KMS-11 (cell line): Measurements from ENCODE around the gene PIR.

Experiments used
- H2AFZ ChIP-seq: fragments of 200-600 bp; sonication (generic); 2 replicates; pipeline ENCODE4 v1.6.1; 2016; ENCODE audit warnings: antibody characterized with exemption, mixed run types, low read depth
- H3K27ac ChIP-seq: fragments of 200-600 bp; sonication (generic); 2 replicates; pipeline ENCODE4 v1.6.1; 2016; ENCODE audit warnings: mild to moderate bottlenecking, mixed run types
- H3K27me3 ChIP-seq: fragments of 200-600 bp; sonication (generic); 2 replicates; pipeline ENCODE4 v1.6.1; 2017; ENCODE audit warnings: mild to moderate bottlenecking, low read depth, mixed run types, moderate library complexity; ENCODE audit not compliant: insufficient read depth
- H3K36me3 ChIP-seq: fragments of 200-600 bp; sonication (generic); 2 replicates; pipeline ENCODE4 v1.6.1; 2017; ENCODE audit warnings: mild to moderate bottlenecking, mixed run types; ENCODE audit not compliant: insufficient read depth
- H3K4me1 ChIP-seq: fragments of 200-600 bp; sonication (generic); 2 replicates; pipeline ENCODE4 v1.6.1; 2016; ENCODE audit warnings: mild to moderate bottlenecking, low read depth, mixed run types; ENCODE audit not compliant: poor library complexity, severe bottlenecking
- H3K4me2 ChIP-seq: fragments of 200-600 bp; sonication (generic); 2 replicates; pipeline ENCODE4 v1.7.0; 2016; ENCODE audit warnings: mild to moderate bottlenecking, mixed run types
- H3K4me3 ChIP-seq: fragments of 200-600 bp; sonication (generic); IDR thresholded peaks from 2 replicates; pipeline ENCODE4 v1.6.1; 2017; ENCODE audit warnings: low read depth, low read length, mixed read lengths; ENCODE audit not compliant: insufficient read depth
- H3K79me2 ChIP-seq: fragments of 200-600 bp; sonication (generic); 2 replicates; pipeline ENCODE4 v1.6.1; 2016; ENCODE audit warnings: low read depth, mixed run types; ENCODE audit not compliant: insufficient read depth
- H3K9ac ChIP-seq: fragments of 200-600 bp; sonication (generic); 2 replicates; pipeline ENCODE4 v1.6.1; 2016; ENCODE audit warnings: mild to moderate bottlenecking, mixed run types
- H4K20me1 ChIP-seq: fragments of 200-600 bp; sonication (generic); 2 replicates; pipeline ENCODE4 v1.6.1; 2016; ENCODE audit warnings: mild to moderate bottlenecking, mixed run types; ENCODE audit not compliant: insufficient read depth
- CTCF ChIP-seq: fragments of 200-600 bp; sonication (generic); conservative IDR thresholded peaks from 2 replicates; pipeline ENCODE4 v1.6.1; 2017; ENCODE audit warnings: low read depth, mild to moderate bottlenecking, antibody characterized with exemption, low read length, moderate library complexity, mixed read lengths

PIR gene

DNA sequence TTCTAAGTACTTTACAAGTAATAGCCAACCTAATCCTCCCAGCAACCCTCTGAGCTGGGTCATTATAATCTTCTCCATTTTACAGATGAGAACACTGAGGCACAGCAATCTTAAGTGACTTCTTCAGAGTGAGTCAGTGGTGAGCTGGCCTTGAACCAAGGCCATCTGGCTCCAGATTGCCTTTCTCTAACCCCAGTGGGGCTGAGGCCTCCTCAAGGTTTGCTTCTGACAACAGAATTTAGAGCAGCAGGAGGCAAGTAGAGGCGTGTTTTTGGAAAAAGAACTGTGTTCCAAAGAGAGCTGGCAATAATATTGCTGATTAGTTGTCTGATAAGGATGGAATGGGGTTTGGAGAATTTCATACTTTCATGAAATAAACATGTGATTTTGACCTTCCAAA is 41.2 kb downstream of the PIR start:
- no peaks in the 10 kb centered on the region for H4K20me1 ChIP-seq
- H3K4me2 ChIP-seq, result no peak overlapping the region
- no peak overlapping the region for H3K4me3 ChIP-seq
- H2AFZ ChIP-seq, result no peak overlapping the region
- TF ChIP-seq CTCF, result no peak
- no peak overlapping the region for H3K27ac ChIP-seq
- no peaks in the 10 kb centered on the region for H3K79me2 ChIP-seq
- H3K4me1 ChIP-seq, result no peaks in the 10 kb centered on the region
- no peaks in the 10 kb centered on the region for H3K36me3 ChIP-seq
- H3K27me3 ChIP-seq, result no peaks in the 10 kb centered on the region
- H3K9ac ChIP-seq, result no peak overlapping the region

- no peaks in the 10 kb centered on the region for H4K20me1 ChIP-seq
- no peaks in the 10 kb centered on the region for H3K36me3 ChIP-seq
- no peaks in the 10 kb centered on the region for H3K79me2 ChIP-seq
- TF ChIP-seq CTCF, result no peak
- H3K27me3 ChIP-seq, result no peaks in the 10 kb centered on the region
- no peak overlapping the region for H3K27ac ChIP-seq
- no peak overlapping the region for H3K4me2 ChIP-seq
- no peak overlapping the region for H3K9ac ChIP-seq
- H2AFZ ChIP-seq, result no peak overlapping the region
- H3K4me1 ChIP-seq, result no peaks in the 10 kb centered on the region
- no peak overlapping the region for H3K4me3 ChIP-seq
Observed at GRCh38 chrX:15448010-15448639, 45.0 kb downstream of the PIR start.

DNA sequence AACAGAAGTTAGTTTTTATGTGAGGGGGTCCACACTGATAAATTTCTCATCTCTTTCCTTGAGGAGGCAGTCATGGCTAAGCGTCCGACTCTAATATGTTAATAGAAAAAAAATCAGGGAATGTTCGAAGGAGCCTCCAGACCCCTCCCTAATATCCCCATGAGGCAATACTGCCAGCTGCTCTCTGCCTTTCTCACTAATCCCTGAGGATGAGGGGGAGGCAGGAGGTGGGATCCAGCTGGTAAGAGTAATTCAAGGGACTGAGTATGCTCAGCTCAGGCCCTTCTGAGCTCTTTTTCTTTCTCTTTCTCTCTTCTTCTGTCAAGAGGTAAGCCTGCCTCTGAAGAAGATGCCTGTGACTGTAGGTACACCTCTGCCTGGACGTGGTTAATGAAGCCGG is 51.7 kb downstream of the PIR start:
- Histone ChIP-seq H3K4me3 (no peak overlapping the region), H3K9ac (no peak overlapping the region), H3K79me2 (no peaks in the 10 kb centered on the region), H3K27me3 (no peaks in the 10 kb centered on the region), H3K36me3 (no peaks in the 10 kb centered on the region), H3K4me1 (no peaks in the 10 kb centered on the region), H3K27ac (no peak overlapping the region), H4K20me1 (no peaks in the 10 kb centered on the region), H3K4me2 (no peak overlapping the region), H2AFZ (no peak overlapping the region)
- no peak for TF ChIP-seq CTCF

DNA sequence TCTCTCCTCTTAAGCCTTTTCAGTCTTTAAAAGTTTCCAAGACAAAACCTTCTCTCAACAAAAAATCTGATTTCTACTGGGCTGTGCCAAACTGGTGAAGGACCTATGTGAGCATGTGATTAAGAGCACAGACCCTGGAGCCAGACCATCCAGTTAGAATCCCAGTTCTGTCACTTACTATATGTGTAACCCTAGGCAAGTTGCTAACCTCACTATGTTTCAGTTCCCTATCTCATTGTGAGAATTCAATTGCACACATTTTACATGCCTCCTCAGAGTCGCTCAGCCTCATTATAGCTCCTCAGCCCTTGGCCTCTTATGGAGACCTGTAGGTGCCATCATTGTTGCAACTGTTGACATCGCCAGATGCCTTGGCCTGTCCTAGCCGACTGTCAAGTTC is 54.8 kb downstream of the PIR start:
- Histone ChIP-seq H3K9ac (no peak overlapping the region), H3K4me1 (no peaks in the 10 kb centered on the region), H3K27ac (no peak overlapping the region), H3K27me3 (no peaks in the 10 kb centered on the region), H3K36me3 (no peaks in the 10 kb centered on the region), H3K4me3 (no peak overlapping the region), H4K20me1 (no peaks in the 10 kb centered on the region), H2AFZ (no peak overlapping the region), H3K79me2 (no peaks in the 10 kb centered on the region), H3K4me2 (no peak overlapping the region)
- no peak for TF ChIP-seq CTCF
